Osteoblast (primary cell): ENCODE results near the gene AFAP1. TPM values are rescaled to one million over a fixed set of nuclear protein-coding genes. Genes with fewer than 3 reads are reported as not detected.

Experiments
- DNase-seq: peaks from one replicate; pipeline ENCODE4 v3.0.0; 2011; ENCODE audit warnings: low spot score, mixed read lengths; ENCODE audit not compliant: insufficient read length; ENCODE audit errors: missing footprints
- H2AFZ ChIP-seq: 2 replicates; pipeline ENCODE4 v1.6.0; 2011; ENCODE audit warnings: mild to moderate bottlenecking, low read length
- H3K27ac ChIP-seq: 2 replicates; pipeline ENCODE4 v1.5.1; 2011; ENCODE audit warnings: mild to moderate bottlenecking, low read depth, low read length, moderate library complexity
- H3K27me3 ChIP-seq: 2 replicates; pipeline ENCODE4 v1.6.0; 2012; ENCODE audit warnings: mild to moderate bottlenecking, control low read depth, inconsistent platforms, low read length, moderate library complexity; ENCODE audit not compliant: insufficient read depth
- H3K36me3 ChIP-seq: 2 replicates; pipeline ENCODE4 v1.5.1; 2011; ENCODE audit warnings: mild to moderate bottlenecking, low read length, control low read depth, moderate library complexity; ENCODE audit not compliant: insufficient read depth
- H3K4me1 ChIP-seq: 2 replicates; pipeline ENCODE4 v1.5.1; 2011; ENCODE audit warnings: mild to moderate bottlenecking, low read length, control low read depth, moderate library complexity; ENCODE audit not compliant: insufficient read depth
- H3K4me2 ChIP-seq: 2 replicates; pipeline ENCODE4 v1.6.0; 2011; ENCODE audit warnings: mild to moderate bottlenecking, low read length; ENCODE audit not compliant: insufficient read depth
- H3K4me3 ChIP-seq: fragments of 200-600 bp; sonication (generic); 3 replicates; pipeline ENCODE4 v1.5.1; 2012; ENCODE audit warnings: mild to moderate bottlenecking, low read length, inconsistent platforms; ENCODE audit not compliant: insufficient read depth
- H3K79me2 ChIP-seq: 2 replicates; pipeline ENCODE4 v1.6.0; 2012; ENCODE audit warnings: mild to moderate bottlenecking, low read length, control low read depth, inconsistent platforms; ENCODE audit not compliant: insufficient read depth
- H3K9me3 ChIP-seq: 2 replicates; pipeline ENCODE4 v1.5.1; 2011; ENCODE audit warnings: low read depth, low read length, control low read depth
- H4K20me1 ChIP-seq: 2 replicates; pipeline ENCODE4 v1.6.0; 2012; ENCODE audit warnings: mild to moderate bottlenecking, low read length, control low read depth; ENCODE audit not compliant: insufficient read depth
- CTCF ChIP-seq: IDR thresholded peaks from 2 replicates; pipeline ENCODE4 v1.5.1; 2011; ENCODE audit warnings: mild to moderate bottlenecking, low read depth, low read length, moderate library complexity; ENCODE audit errors: extremely low read depth
- total RNA-seq: library from RNA; depleted of rRNA; stranded (reverse); fragments of >200 nt; gene quantifications from 2 replicates; pipeline ENCODE4 v1.2.3, GENCODE V29; 2012

The AFAP1 gene
- total RNA-seq, 1 donor = 101 TPM

GRCh38 chr4:7839856-7840255 is 99.8 kb downstream of the AFAP1 start:
- no peaks in the 10 kb centered on the region for H3K27me3 ChIP-seq
- peaks cover 51% of the 10 kb centered on the region for H3K4me1 ChIP-seq
- H3K4me3 ChIP-seq = no peak overlapping the region
- H4K20me1 ChIP-seq = no peaks in the 10 kb centered on the region
- peak overlapping the region; percentile 31 for H3K27ac ChIP-seq
- H2AFZ ChIP-seq = no peak overlapping the region
- H3K4me2 ChIP-seq = no peak overlapping the region
- peaks cover 74% of the 10 kb centered on the region for H3K79me2 ChIP-seq
- H3K9me3 ChIP-seq = no peaks in the 10 kb centered on the region
- H3K36me3 ChIP-seq = peaks cover 76% of the 10 kb centered on the region
- no peak for DNase-seq
- no peak for TF ChIP-seq CTCF

- peaks cover 78% of the 10 kb centered on the region for H3K79me2 ChIP-seq
- no peak for DNase-seq
- peak overlapping the region; percentile 64 for H3K27ac ChIP-seq
- H2AFZ ChIP-seq = no peak overlapping the region
- no peaks in the 10 kb centered on the region for H3K27me3 ChIP-seq
- peaks cover 35% of the 10 kb centered on the region for H3K4me1 ChIP-seq
- peaks cover 2% of the 10 kb centered on the region for H4K20me1 ChIP-seq
- peaks cover 79% of the 10 kb centered on the region for H3K36me3 ChIP-seq
- H3K4me2 ChIP-seq = no peak overlapping the region
- TF ChIP-seq CTCF = no peak
- H3K9me3 ChIP-seq = no peaks in the 10 kb centered on the region
- H3K4me3 ChIP-seq = no peak overlapping the region
These were observed 101.4 kb downstream of the AFAP1 start for GRCh38 chr4:7838136-7838782.

GRCh38 chr4:7837597-7838135 is 102.0 kb downstream of the AFAP1 start:
- H3K79me2 ChIP-seq = peaks cover 84% of the 10 kb centered on the region
- no peaks in the 10 kb centered on the region for H3K9me3 ChIP-seq
- H3K27ac ChIP-seq = peak overlapping the region; percentile 64
- no peak overlapping the region for H2AFZ ChIP-seq
- H3K4me3 ChIP-seq = no peak overlapping the region
- H3K4me2 ChIP-seq = no peak overlapping the region
- peaks cover 29% of the 10 kb centered on the region for H3K4me1 ChIP-seq
- peaks cover 2% of the 10 kb centered on the region for H4K20me1 ChIP-seq
- H3K27me3 ChIP-seq = no peaks in the 10 kb centered on the region
- no peak for TF ChIP-seq CTCF
- DNase-seq = no peak
- peaks cover 79% of the 10 kb centered on the region for H3K36me3 ChIP-seq

- Histone ChIP-seq H4K20me1 (peaks cover 2% of the 10 kb centered on the region), H3K79me2 (peaks cover 77% of the 10 kb centered on the region), H3K4me1 (peaks cover 50% of the 10 kb centered on the region), H3K4me3 (no peak overlapping the region), H3K36me3 (peaks cover 77% of the 10 kb centered on the region), H2AFZ (no peak overlapping the region), H3K27ac (peak overlapping the region; percentile 99), H3K4me2 (peak overlapping the region; percentile 43), H3K27me3 (no peaks in the 10 kb centered on the region), H3K9me3 (no peaks in the 10 kb centered on the region)
- TF ChIP-seq CTCF = no peak
- no peak for DNase-seq
These were observed 107.6 kb downstream of the AFAP1 start for GRCh38 chr4:7831858-7832730.
